Mesodermal cell (in vitro differentiated cells): ENCODE data around the gene NOTUM.

Source experiments
- H3K27ac ChIP-seq: 2 replicates; pipeline ENCODE4 v1.7.0; 2013; ENCODE audit warnings: mild to moderate bottlenecking, low read depth, low read length, moderate library complexity; ENCODE audit not compliant: severe bottlenecking
- H3K36me3 ChIP-seq: 2 replicates; pipeline ENCODE4 v1.7.1; 2013; ENCODE audit warnings: mild to moderate bottlenecking, low read length, moderate library complexity; ENCODE audit not compliant: control insufficient read depth, insufficient read depth
- H3K4me1 ChIP-seq: one replicate; pipeline ENCODE4 v1.7.1; 2013; ENCODE audit warnings: mild to moderate bottlenecking, low read length; ENCODE audit not compliant: insufficient read depth, control insufficient read depth, poor library complexity, severe bottlenecking
- H3K4me3 ChIP-seq: 2 replicates; pipeline ENCODE4 v1.7.0; 2013; ENCODE audit warnings: low read length, control low read depth, mild to moderate bottlenecking; ENCODE audit not compliant: insufficient read depth, poor library complexity, severe bottlenecking; ENCODE audit errors: extremely low read depth
- H3K9me3 ChIP-seq: 2 replicates; pipeline ENCODE4 v1.7.1; 2013; ENCODE audit warnings: mild to moderate bottlenecking, low read length, moderate library complexity; ENCODE audit not compliant: control insufficient read depth
- WGBS, 2 experiments: methylation state at CpG; one replicate each; pipeline ENCODE4 v1.1.5; 2013; ENCODE audit warnings: missing lambda C conversion rate in 2 of 2; ENCODE audit not compliant: insufficient coverage in 2 of 2; 5-methylcytosine and 5-hydroxymethylcytosine counted together

The NOTUM gene

GRCh38 chr17:81931189-81931556 is 29.8 kb downstream of the NOTUM start:
- WGBS, 2 experiments = 82 to 85% methylated on average over 13 of the region's 13 CpGs
- Histone ChIP-seq H3K36me3 (peaks cover 16% of the 10 kb centered on the region), H3K4me3 (no peak overlapping the region)

GRCh38 chr17:81930142-81931125 is 30.6 kb downstream of the NOTUM start:
- H3K4me3 ChIP-seq = no peak overlapping the region
- peaks cover 7% of the 10 kb centered on the region for H3K4me1 ChIP-seq
- 82% methylated on average over 16 to 17 of the region's 20 CpGs for WGBS, 2 experiments
- H3K36me3 ChIP-seq = peaks cover 12% of the 10 kb centered on the region
- H3K27ac ChIP-seq = no peak overlapping the region
- H3K9me3 ChIP-seq = no peaks in the 10 kb centered on the region

More at GRCh38 chr17:81931189-81931556, 29.8 kb downstream of the NOTUM start:
- Histone ChIP-seq H3K4me1 (peaks cover under 1% of the 10 kb centered on the region), H3K9me3 (no peaks in the 10 kb centered on the region), H3K27ac (no peak overlapping the region)

- Histone ChIP-seq H3K27ac (no peak overlapping the region), H3K9me3 (no peaks in the 10 kb centered on the region), H3K4me3 (peak overlapping the region; percentile 55), H3K36me3 (peaks cover 5% of the 10 kb centered on the region), H3K4me1 (peaks cover 15% of the 10 kb centered on the region)
- WGBS, 2 experiments = 90% methylated on average over 19 to 30 of the region's 31 CpGs
These were observed 31.5 kb downstream of the NOTUM start for GRCh38 chr17:81929253-81930141.

- no peaks in the 10 kb centered on the region for H3K9me3 ChIP-seq
- H3K27ac ChIP-seq = no peak overlapping the region
- H3K36me3 ChIP-seq = peaks cover 5% of the 10 kb centered on the region
- peak overlapping the region; percentile 55 for H3K4me3 ChIP-seq
- H3K4me1 ChIP-seq = peaks cover 23% of the 10 kb centered on the region
- 29 to 31% methylated on average over 28 to 39 of the region's 44 CpGs for WGBS, 2 experiments
These were observed 32.3 kb downstream of the NOTUM start for GRCh38 chr17:81928544-81929252.

GRCh38 chr17:81927653-81928543 is 33.1 kb downstream of the NOTUM start, which contains the start of gene MAFG:
Gene MAFG, minus strand, starts transcription at chr17:81927735. Its CDS starts 4,550 bp downstream, at chr17:81923185.
- peak within 1 kb of the TSS; percentile 99 for H3K27ac ChIP-seq
- no peaks in the 10 kb centered on the region for H3K9me3 ChIP-seq
- H3K4me1 ChIP-seq = peaks cover 27% of the 10 kb centered on the region
- H3K36me3 ChIP-seq = peaks cover 4% of the 10 kb centered on the region
- 1% methylated on average over 84 to 86 of the region's 98 CpGs for WGBS, 2 experiments
- peak within 1 kb of the TSS; percentile 74 for H3K4me3 ChIP-seq

GRCh38 chr17:81927152-81927652 is 33.8 kb downstream of the NOTUM start:
- peaks cover 8% of the 10 kb centered on the region for H3K36me3 ChIP-seq

GRCh38 chr17:81926451-81927151 is 34.4 kb downstream of the NOTUM start:
- H3K4me3 ChIP-seq = peak overlapping the region; percentile 74
- H3K36me3 ChIP-seq = peaks cover 13% of the 10 kb centered on the region
- H3K4me1 ChIP-seq = peaks cover 27% of the 10 kb centered on the region
- 0 to 1% methylated on average over 29 to 46 of the region's 46 CpGs for WGBS, 2 experiments
- H3K27ac ChIP-seq = peak overlapping the region; percentile 99
- no peaks in the 10 kb centered on the region for H3K9me3 ChIP-seq

More at GRCh38 chr17:81927152-81927652, 33.8 kb downstream of the NOTUM start:
- Histone ChIP-seq H3K4me3 (peak overlapping the region; percentile 74), H3K9me3 (no peaks in the 10 kb centered on the region), H3K4me1 (peaks cover 27% of the 10 kb centered on the region), H3K27ac (peak overlapping the region; percentile 99)
- 0% methylated on average over 40 to 44 of the region's 78 CpGs for WGBS, 2 experiments

- H3K27ac ChIP-seq = peak overlapping the region; percentile 99
- H3K9me3 ChIP-seq = no peaks in the 10 kb centered on the region
- peak overlapping the region; percentile 74 for H3K4me3 ChIP-seq
- H3K36me3 ChIP-seq = peaks cover 16% of the 10 kb centered on the region
- peaks cover 27% of the 10 kb centered on the region for H3K4me1 ChIP-seq
- WGBS, 2 experiments = 50 to 67% methylated on average over 7 to 9 of the region's 10 CpGs
These were observed 35.0 kb downstream of the NOTUM start for GRCh38 chr17:81925860-81926450.
